ENCODE data around the gene COMMD1.

DNA sequence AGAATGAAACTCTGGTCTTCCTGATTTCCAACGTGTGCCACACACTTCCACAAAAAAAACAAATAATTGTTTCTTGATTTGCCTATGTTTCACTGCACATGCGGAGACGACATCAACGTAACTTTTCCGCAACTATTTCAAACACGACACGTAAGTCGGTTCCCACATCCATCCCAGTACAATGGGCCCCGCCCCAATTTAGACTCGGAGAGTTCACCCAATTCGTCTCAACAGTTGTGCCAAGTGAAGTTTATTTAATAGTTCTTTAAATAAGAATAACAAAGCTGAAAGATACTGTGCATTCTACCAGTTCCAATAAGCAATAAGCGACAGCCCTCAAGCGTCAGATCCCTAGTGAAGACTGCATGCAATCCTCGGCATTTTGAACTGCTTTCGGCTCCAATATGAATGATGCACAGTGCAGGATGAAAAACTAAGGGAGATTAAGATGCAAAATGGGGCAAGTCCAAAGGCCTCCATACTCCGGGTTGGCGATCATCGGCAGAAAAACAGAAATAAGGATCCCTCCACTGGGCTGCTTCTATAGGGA lies 17.7 kb upstream of the COMMD1 start:
- TF ChIP-seq POLR2A (IDR thresholded peaks at IDR 0.05), result no peak
- TF ChIP-seq, protein P1, sequence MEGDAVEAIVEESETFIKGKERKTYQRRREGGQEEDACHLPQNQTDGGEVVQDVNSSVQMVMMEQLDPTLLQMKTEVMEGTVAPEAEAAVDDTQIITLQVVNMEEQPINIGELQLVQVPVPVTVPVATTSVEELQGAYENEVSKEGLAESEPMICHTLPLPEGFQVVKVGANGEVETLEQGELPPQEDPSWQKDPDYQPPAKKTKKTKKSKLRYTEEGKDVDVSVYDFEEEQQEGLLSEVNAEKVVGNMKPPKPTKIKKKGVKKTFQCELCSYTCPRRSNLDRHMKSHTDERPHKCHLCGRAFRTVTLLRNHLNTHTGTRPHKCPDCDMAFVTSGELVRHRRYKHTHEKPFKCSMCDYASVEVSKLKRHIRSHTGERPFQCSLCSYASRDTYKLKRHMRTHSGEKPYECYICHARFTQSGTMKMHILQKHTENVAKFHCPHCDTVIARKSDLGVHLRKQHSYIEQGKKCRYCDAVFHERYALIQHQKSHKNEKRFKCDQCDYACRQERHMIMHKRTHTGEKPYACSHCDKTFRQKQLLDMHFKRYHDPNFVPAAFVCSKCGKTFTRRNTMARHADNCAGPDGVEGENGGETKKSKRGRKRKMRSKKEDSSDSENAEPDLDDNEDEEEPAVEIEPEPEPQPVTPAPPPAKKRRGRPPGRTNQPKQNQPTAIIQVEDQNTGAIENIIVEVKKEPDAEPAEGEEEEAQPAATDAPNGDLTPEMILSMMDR (IDR thresholded peaks at IDR 0.05), result no peak

All from ovary (tissue), 3 donors.